Fibroblast of lung (primary cell): ENCODE results near the gene RERE. TPM values are rescaled to one million over a fixed set of nuclear protein-coding genes. Genes with fewer than 3 reads are reported as not detected.

Experiments
- DNase-seq, 2 donors: peaks; one replicate each; pipeline versions ENCODE4 v3.0.0 to v3.0.0-alpha.2; 2010; ENCODE audit warnings: low read depth in 2 of 2
- H2AFZ ChIP-seq: 2 replicates; pipeline ENCODE4 v1.5.1; 2012; ENCODE audit warnings: low read length, control low read depth, inconsistent platforms
- H3K27ac ChIP-seq: 2 replicates; pipeline ENCODE4 v1.5.1; 2011; ENCODE audit warnings: low read length, control low read depth; ENCODE audit not compliant: insufficient read depth
- H3K27me3 ChIP-seq: 2 replicates; pipeline ENCODE4 v1.5.1; 2011; ENCODE audit warnings: mild to moderate bottlenecking, low read length; ENCODE audit not compliant: control insufficient read depth, insufficient read depth
- H3K36me3 ChIP-seq: 2 replicates; pipeline ENCODE4 v1.5.1; 2011; ENCODE audit warnings: low read length; ENCODE audit not compliant: control insufficient read depth, insufficient read depth
- H3K4me1 ChIP-seq: 2 replicates; pipeline ENCODE4 v1.5.1; 2011; ENCODE audit warnings: low read length; ENCODE audit not compliant: control insufficient read depth, insufficient read depth; ENCODE audit errors: extremely low read depth
- H3K4me2 ChIP-seq: 2 replicates; pipeline ENCODE4 v1.5.1; 2011; ENCODE audit warnings: low read length, control low read depth; ENCODE audit not compliant: insufficient read depth; ENCODE audit errors: extremely low read depth
- H3K4me3 ChIP-seq, 4 experiments: fragments of 200-600 bp in 1 of 4; sonication (generic) in 1 of 4; replicated peaks in 1 of 4; 2 replicates each; pipeline ENCODE4 v1.5.1; 2011 to 2016; ENCODE audit warnings: low read length in 4 of 4, low read depth in 3 of 4, mild to moderate bottlenecking in 3 of 4, control low read depth in 2 of 4, inconsistent platforms in 1 of 4, mixed read lengths in 1 of 4; ENCODE audit not compliant: insufficient read depth in 1 of 4; ENCODE audit errors: control extremely low read depth in 1 of 4
- H3K79me2 ChIP-seq: 2 replicates; pipeline ENCODE4 v1.5.1; 2012; ENCODE audit warnings: mild to moderate bottlenecking, low read length, inconsistent platforms; ENCODE audit not compliant: control insufficient read depth, insufficient read depth
- H3K9ac ChIP-seq: 2 replicates; pipeline ENCODE4 v1.5.1; 2011; ENCODE audit warnings: mild to moderate bottlenecking, low read length, control low read depth; ENCODE audit not compliant: insufficient read depth
- H3K9me3 ChIP-seq: 2 replicates; pipeline ENCODE4 v1.5.1; 2012; ENCODE audit warnings: low read depth, low read length; ENCODE audit not compliant: control insufficient read depth, insufficient read depth
- H4K20me1 ChIP-seq: 2 replicates; pipeline ENCODE4 v1.5.1; 2011; ENCODE audit warnings: low read length; ENCODE audit not compliant: control insufficient read depth, insufficient read depth; ENCODE audit errors: extremely low read depth
- EZH2 ChIP-seq: IDR thresholded peaks from 2 replicates; pipeline ENCODE4 v1.5.1; 2012; ENCODE audit warnings: low read length, control low read depth, mild to moderate bottlenecking; ENCODE audit errors: missing control alignments
- polyA plus RNA-seq, 2 donors: library from polyadenylated mRNA; depleted of rRNA in 1 of 2; stranded (reverse) in 1 of 2; unstranded in 1 of 2; fragments of >200 nt; gene quantifications; 2 replicates each; pipeline ENCODE4 v1.2.1, GENCODE V29; 2011 to 2012; ENCODE audit warnings: missing spikeins in 1 of 2
- total RNA-seq: library from RNA; depleted of rRNA; stranded (reverse); fragments of >200 nt; gene quantifications from 2 replicates; pipeline ENCODE4 v1.2.1, GENCODE V29; 2014
- TF ChIP-seq, protein P1 (sequence below), 2 donors: IDR thresholded peaks in 1 of 2; conservative IDR thresholded peaks in 1 of 2; 1 replicate in 1 of 2; 2 replicates in 1 of 2; pipeline ENCODE4 v1.5.1; 2011 to 2012; ENCODE audit warnings: low read length in 2 of 2, control low read depth in 1 of 2, inconsistent platforms in 1 of 2, low read depth in 1 of 2, mild to moderate bottlenecking in 1 of 2

RERE gene
- total and polyA plus RNA-seq, 2 donors (not counting 1 experiment from before 2014, with no cell fraction given) = 3.7 to 51.0 TPM

DNA sequence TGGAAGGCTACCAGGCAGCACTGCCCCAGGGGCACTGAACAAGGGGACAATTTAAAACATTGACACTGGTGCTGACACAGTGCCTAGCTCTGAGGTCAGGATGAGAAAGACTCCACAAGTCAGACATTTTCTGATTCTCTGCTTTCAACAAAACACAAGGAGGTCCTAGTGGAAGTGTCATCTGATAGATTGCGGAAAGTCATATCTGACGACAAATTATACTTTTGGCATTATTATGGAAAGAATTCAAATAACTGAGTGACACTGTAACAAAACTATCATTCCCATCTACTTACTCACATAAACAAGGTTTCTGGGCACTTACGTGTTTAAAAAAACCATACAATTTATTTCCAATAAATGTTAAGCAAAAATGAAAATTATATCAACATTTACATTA is 376.0 kb downstream of the RERE start:
- no peak for TF ChIP-seq EZH2
- TF ChIP-seq, protein P1, sequence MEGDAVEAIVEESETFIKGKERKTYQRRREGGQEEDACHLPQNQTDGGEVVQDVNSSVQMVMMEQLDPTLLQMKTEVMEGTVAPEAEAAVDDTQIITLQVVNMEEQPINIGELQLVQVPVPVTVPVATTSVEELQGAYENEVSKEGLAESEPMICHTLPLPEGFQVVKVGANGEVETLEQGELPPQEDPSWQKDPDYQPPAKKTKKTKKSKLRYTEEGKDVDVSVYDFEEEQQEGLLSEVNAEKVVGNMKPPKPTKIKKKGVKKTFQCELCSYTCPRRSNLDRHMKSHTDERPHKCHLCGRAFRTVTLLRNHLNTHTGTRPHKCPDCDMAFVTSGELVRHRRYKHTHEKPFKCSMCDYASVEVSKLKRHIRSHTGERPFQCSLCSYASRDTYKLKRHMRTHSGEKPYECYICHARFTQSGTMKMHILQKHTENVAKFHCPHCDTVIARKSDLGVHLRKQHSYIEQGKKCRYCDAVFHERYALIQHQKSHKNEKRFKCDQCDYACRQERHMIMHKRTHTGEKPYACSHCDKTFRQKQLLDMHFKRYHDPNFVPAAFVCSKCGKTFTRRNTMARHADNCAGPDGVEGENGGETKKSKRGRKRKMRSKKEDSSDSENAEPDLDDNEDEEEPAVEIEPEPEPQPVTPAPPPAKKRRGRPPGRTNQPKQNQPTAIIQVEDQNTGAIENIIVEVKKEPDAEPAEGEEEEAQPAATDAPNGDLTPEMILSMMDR (conservative IDR thresholded peaks at IDR 0.05 in 1 of 2, IDR thresholded peaks at IDR 0.05 in 1 of 2; ENCODE audit: low read depth in 1 of 2, low read length in 2 of 2) = no peak
- Histone ChIP-seq H3K9ac (no peak overlapping the region), H3K4me1 (peaks cover 13% of the 10 kb centered on the region), H3K4me3 (no peak overlapping the region), H3K27me3 (no peaks in the 10 kb centered on the region), H3K36me3 (no peaks in the 10 kb centered on the region), H3K27ac (peak overlapping the region; percentile 71), H3K79me2 (no peaks in the 10 kb centered on the region), H3K9me3 (no peaks in the 10 kb centered on the region), H3K4me2 (peak overlapping the region; percentile 66), H2AFZ (no peak overlapping the region), H4K20me1 (no peaks in the 10 kb centered on the region)
- peak in 1 of 2 donors; percentile 68 for DNase-seq

DNA sequence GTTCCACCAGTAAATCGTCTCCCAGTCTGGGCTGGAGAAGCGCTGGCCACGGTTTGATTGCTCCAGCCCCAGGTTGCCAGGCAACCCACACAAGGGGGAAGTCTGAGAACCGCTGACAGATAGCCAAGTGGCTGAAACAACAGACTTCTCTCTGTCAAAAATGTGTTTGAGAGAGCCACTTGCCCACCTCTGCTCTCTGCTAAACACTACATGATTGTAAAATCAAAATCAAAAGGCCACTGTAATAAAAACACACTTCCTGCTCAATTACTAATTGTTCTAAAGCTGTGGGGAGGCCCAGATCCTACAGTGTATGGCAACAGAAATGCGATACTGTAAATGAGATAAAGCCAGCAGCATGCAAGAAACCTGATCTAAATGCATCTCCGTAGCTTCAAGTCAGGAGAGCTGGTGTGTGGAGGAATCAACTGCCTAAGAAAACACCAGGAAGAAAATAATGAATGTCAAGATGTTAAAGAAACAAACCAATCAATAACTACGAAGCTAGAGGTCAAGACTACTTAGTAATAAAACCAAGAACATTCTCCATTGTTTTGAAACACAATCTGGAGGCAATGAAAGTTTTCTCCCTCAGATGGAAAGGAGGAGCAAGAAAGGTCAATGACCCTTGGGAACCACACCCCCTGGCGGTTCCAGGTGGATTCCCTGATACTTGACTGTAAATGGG is 378.3 kb downstream of the RERE start:
- no peak overlapping the region for H3K4me3 ChIP-seq
- no peaks in the 10 kb centered on the region for H3K79me2 ChIP-seq
- TF ChIP-seq, protein P1 (conservative IDR thresholded peaks at IDR 0.05 in 1 of 2, IDR thresholded peaks at IDR 0.05 in 1 of 2; ENCODE audit: low read depth in 1 of 2, low read length in 2 of 2) = no peak
- no peak for TF ChIP-seq EZH2
- H3K27me3 ChIP-seq = no peaks in the 10 kb centered on the region
- H3K27ac ChIP-seq = peak overlapping the region; percentile 35
- no peaks in the 10 kb centered on the region for H4K20me1 ChIP-seq
- peak; percentile 80 to 87 for DNase-seq
- H3K36me3 ChIP-seq = no peaks in the 10 kb centered on the region
- H3K4me1 ChIP-seq = peaks cover 13% of the 10 kb centered on the region
- H2AFZ ChIP-seq = no peak overlapping the region
- H3K9me3 ChIP-seq = no peaks in the 10 kb centered on the region
- no peak overlapping the region for H3K9ac ChIP-seq
- no peak overlapping the region for H3K4me2 ChIP-seq

DNA sequence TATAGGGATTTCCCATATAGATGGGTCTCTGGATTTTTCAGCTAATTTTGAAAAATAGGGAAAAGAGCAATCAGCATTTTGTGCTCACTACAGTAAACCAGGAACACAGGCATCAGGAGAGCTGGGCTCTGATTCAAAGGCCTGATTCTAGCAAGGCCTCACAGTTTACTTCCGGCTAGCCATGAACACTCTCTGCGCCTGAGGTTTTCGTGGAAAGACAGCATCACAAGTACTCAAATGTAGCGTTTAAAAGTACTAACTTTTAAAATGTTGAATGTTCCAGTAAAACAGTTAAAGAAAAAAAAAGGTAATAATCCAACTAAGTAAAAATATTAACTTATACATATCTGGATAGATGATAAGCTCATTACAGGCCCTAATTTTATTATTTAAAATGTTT is 379.0 kb downstream of the RERE start:
- no peak overlapping the region for H3K4me2 ChIP-seq
- H3K27me3 ChIP-seq = no peaks in the 10 kb centered on the region

More for the DNA sequence above, 379.0 kb downstream of the RERE start:
- Histone ChIP-seq H3K4me1 (peaks cover 13% of the 10 kb centered on the region), H4K20me1 (no peaks in the 10 kb centered on the region), H3K36me3 (no peaks in the 10 kb centered on the region), H3K9ac (no peak overlapping the region), H3K79me2 (no peaks in the 10 kb centered on the region), H3K9me3 (no peaks in the 10 kb centered on the region), H3K27ac (peak overlapping the region; percentile 35), H3K4me3 (no peak overlapping the region), H2AFZ (no peak overlapping the region)
- TF ChIP-seq EZH2 = no peak
- TF ChIP-seq, protein P1 (conservative IDR thresholded peaks at IDR 0.05 in 1 of 2, IDR thresholded peaks at IDR 0.05 in 1 of 2; ENCODE audit: low read depth in 1 of 2, low read length in 2 of 2) = no peak
- peak in 1 of 2 donors; percentile 31 for DNase-seq
